Gastrocnemius medialis (tissue), 4 donors: ENCODE results near the gene USH2A. TPM values are rescaled to one million over a fixed set of nuclear protein-coding genes. Genes with fewer than 3 reads are reported as not detected.

ENCODE experiments used
- ATAC-seq, 2 donors: fragments of 150-250 bp; one replicate each; pipeline ENCODE4 v1.9.1; 2016
- DNase-seq, 2 donors: peaks; one replicate each; pipeline ENCODE4 v3.0.0-alpha.2; 2019
- H3K27ac ChIP-seq, 4 donors: fragments of 200-600 bp; sonication (generic); 1 replicate in 1 of 4; 2 replicates in 3 of 4; pipeline ENCODE4 v1.5.1; 2016 to 2018; ENCODE audit warnings: mild to moderate bottlenecking in 2 of 4, moderate library complexity in 1 of 4
- H3K27me3 ChIP-seq, 3 donors: fragments of 200-600 bp; sonication (generic) in 2 of 3; 1 replicate in 1 of 3; 2 replicates in 2 of 3; pipeline versions ENCODE4 v1.5.1 to v1.6.0; 2016 to 2019; ENCODE audit warnings: mild to moderate bottlenecking in 1 of 3, moderate library complexity in 1 of 3
- H3K36me3 ChIP-seq, 2 donors: fragments of 200-600 bp; sonication (generic) in 1 of 2; one replicate each; pipeline ENCODE4 v1.5.1; 2017 to 2018
- H3K4me1 ChIP-seq, 2 donors: fragments of 200-600 bp; sonication (generic) in 1 of 2; one replicate each; pipeline ENCODE4 v1.5.1; 2016 to 2017; ENCODE audit warnings: mild to moderate bottlenecking in 2 of 2
- H3K4me3 ChIP-seq, 4 donors: fragments of 200-600 bp; sonication (generic) in 3 of 4; 1 replicate in 1 of 4; 2 replicates in 3 of 4; pipeline ENCODE4 v1.5.1; 2016 to 2019; ENCODE audit warnings: mild to moderate bottlenecking in 2 of 4
- H3K9me3 ChIP-seq, 3 donors: fragments of 200-600 bp; sonication (generic) in 2 of 3; 1 replicate in 1 of 3; 2 replicates in 2 of 3; pipeline ENCODE4 v1.5.1; 2016 to 2019
- CTCF ChIP-seq, 5 experiments: fragments of 450-650 bp in 3 of 5; fragments of 200-600 bp in 2 of 5; sonication (generic) in 2 of 5; IDR thresholded peaks in 4 of 5; conservative IDR thresholded peaks in 1 of 5; 1 replicate in 4 of 5; 2 replicates in 1 of 5; pipeline ENCODE4 v1.5.1; 2016 to 2019; ENCODE audit warnings: antibody characterized with exemption in 5 of 5, mild to moderate bottlenecking in 3 of 5, moderate library complexity in 3 of 5
- POLR2A ChIP-seq, 2 donors: fragments of 450-650 bp; IDR thresholded peaks; one replicate each; pipeline ENCODE4 v1.6.1; 2017; ENCODE audit warnings: antibody characterized with exemption in 2 of 2, mild to moderate bottlenecking in 2 of 2, moderate library complexity in 2 of 2
- in situ Hi-C, 4 donors: fragments of 200-750 bp; cut with MboI; loops; one replicate each; pipeline versions ENCODE4 v1.15.0 to v1.8.0; 2017; ENCODE audit warnings: low sequenced_read_pairs in 4 of 4
- intact Hi-C: fragments of 100-400 bp; cut with DNase I; formaldehyde crosslinking; loops from one replicate; pipeline ENCODE4 v1.15.1; 2023; ENCODE audit warnings: low total_unique reads
- total RNA-seq, 4 donors: library from RNA; depleted of rRNA; stranded (reverse); fragments of >200 nt; gene quantifications; one replicate each; pipeline versions ENCODE4 v1.1.0 to v1.2.3, GENCODE V29; 2016

Gene USH2A
- total RNA-seq, 4 donors from 2014 or later = 0.02 TPM; not detected in 3

- in situ Hi-C loops (no loop called here), intact Hi-C loops (no loop called here)
- no peaks in the 10 kb centered on the region for H3K4me1 ChIP-seq
- no peaks in the 10 kb centered on the region for H3K27me3 ChIP-seq
- TF ChIP-seq CTCF (IDR thresholded peaks at IDR 0.05 in 4 of 5, conservative IDR thresholded peaks at IDR 0.05 in 1 of 5) (no peak), POLR2A (IDR thresholded peaks at IDR 0.05) (no peak)
- no peak overlapping the region for H3K27ac ChIP-seq
- no peak overlapping the region for H3K4me3 ChIP-seq
- DNase-seq (no peak), ATAC-seq (no peak)
- H3K9me3 ChIP-seq = no peaks in the 10 kb centered on the region
- no peaks in the 10 kb centered on the region for H3K36me3 ChIP-seq
These were observed 161.6 kb downstream of the USH2A start for GRCh38 chr1:216261631-216262030.

- in situ Hi-C loops (no loop called here), intact Hi-C loops (no loop called here)
These were observed 164.4 kb downstream of the USH2A start for GRCh38 chr1:216258856-216259255.

GRCh38 chr1:216258386-216258785 is 164.9 kb downstream of the USH2A start:
- no peak for DNase-seq
- in situ Hi-C loops = no loop called here
- no peak overlapping the region for H3K27ac ChIP-seq
- intact Hi-C loops = no loop called here
- no peak for TF ChIP-seq POLR2A (IDR thresholded peaks at IDR 0.05)
- TF ChIP-seq CTCF (IDR thresholded peaks at IDR 0.05 in 4 of 5, conservative IDR thresholded peaks at IDR 0.05 in 1 of 5) = no peak
- ATAC-seq = no peak
- no peaks in the 10 kb centered on the region for H3K27me3 ChIP-seq
- H3K9me3 ChIP-seq = no peaks in the 10 kb centered on the region
- no peaks in the 10 kb centered on the region for H3K4me1 ChIP-seq
- no peak overlapping the region for H3K4me3 ChIP-seq
- H3K36me3 ChIP-seq = no peaks in the 10 kb centered on the region

More at GRCh38 chr1:216258856-216259255, 164.4 kb downstream of the USH2A start:
- no peaks in the 10 kb centered on the region for H3K27me3 ChIP-seq
- no peak overlapping the region for H3K4me3 ChIP-seq
- ATAC-seq (no peak), DNase-seq (no peak)
- no peak overlapping the region for H3K27ac ChIP-seq
- TF ChIP-seq POLR2A (IDR thresholded peaks at IDR 0.05) = no peak
- no peak for TF ChIP-seq CTCF (IDR thresholded peaks at IDR 0.05 in 4 of 5, conservative IDR thresholded peaks at IDR 0.05 in 1 of 5)
- no peaks in the 10 kb centered on the region for H3K36me3 ChIP-seq
- no peaks in the 10 kb centered on the region for H3K9me3 ChIP-seq
- H3K4me1 ChIP-seq = no peaks in the 10 kb centered on the region

GRCh38 chr1:216250861-216251260 is 172.4 kb downstream of the USH2A start:
- Histone ChIP-seq H3K9me3 (no peaks in the 10 kb centered on the region), H3K36me3 (no peaks in the 10 kb centered on the region), H3K27ac (no peak overlapping the region), H3K27me3 (no peaks in the 10 kb centered on the region), H3K4me1 (no peaks in the 10 kb centered on the region), H3K4me3 (no peak overlapping the region)
- TF ChIP-seq POLR2A (IDR thresholded peaks at IDR 0.05) (no peak), CTCF (IDR thresholded peaks at IDR 0.05 in 4 of 5, conservative IDR thresholded peaks at IDR 0.05 in 1 of 5) (no peak)
- intact Hi-C loops (no loop called here), in situ Hi-C loops (no loop called here)
- ATAC-seq (no peak), DNase-seq (no peak)

GRCh38 chr1:216248628-216249027 is 174.6 kb downstream of the USH2A start:
- DNase-seq = no peak
- in situ Hi-C loops (no loop called here), intact Hi-C loops (no loop called here)
- H3K27me3 ChIP-seq = no peaks in the 10 kb centered on the region
- H3K9me3 ChIP-seq = no peaks in the 10 kb centered on the region
- H3K36me3 ChIP-seq = no peaks in the 10 kb centered on the region
- TF ChIP-seq POLR2A (IDR thresholded peaks at IDR 0.05) = no peak
- no peak for TF ChIP-seq CTCF (IDR thresholded peaks at IDR 0.05 in 4 of 5, conservative IDR thresholded peaks at IDR 0.05 in 1 of 5)
- no peak overlapping the region for H3K4me3 ChIP-seq
- no peak overlapping the region for H3K27ac ChIP-seq
- no peak for ATAC-seq
- no peaks in the 10 kb centered on the region for H3K4me1 ChIP-seq
